DMS 273 (cell line): Measurements from ENCODE around the gene ZNF91.
"Not testable (repeated sequence)": the region's sequence is repeated elsewhere in the genome, so short reads cannot be mapped to it uniquely, and the experiment has no call there.

Experiments
- DNase-seq: peaks from one replicate; lab custom pipeline; 2025; ENCODE audit not compliant: unreplicated experiment; lab: John Stamatoyannopoulos, UW

ZNF91 gene

DNA sequence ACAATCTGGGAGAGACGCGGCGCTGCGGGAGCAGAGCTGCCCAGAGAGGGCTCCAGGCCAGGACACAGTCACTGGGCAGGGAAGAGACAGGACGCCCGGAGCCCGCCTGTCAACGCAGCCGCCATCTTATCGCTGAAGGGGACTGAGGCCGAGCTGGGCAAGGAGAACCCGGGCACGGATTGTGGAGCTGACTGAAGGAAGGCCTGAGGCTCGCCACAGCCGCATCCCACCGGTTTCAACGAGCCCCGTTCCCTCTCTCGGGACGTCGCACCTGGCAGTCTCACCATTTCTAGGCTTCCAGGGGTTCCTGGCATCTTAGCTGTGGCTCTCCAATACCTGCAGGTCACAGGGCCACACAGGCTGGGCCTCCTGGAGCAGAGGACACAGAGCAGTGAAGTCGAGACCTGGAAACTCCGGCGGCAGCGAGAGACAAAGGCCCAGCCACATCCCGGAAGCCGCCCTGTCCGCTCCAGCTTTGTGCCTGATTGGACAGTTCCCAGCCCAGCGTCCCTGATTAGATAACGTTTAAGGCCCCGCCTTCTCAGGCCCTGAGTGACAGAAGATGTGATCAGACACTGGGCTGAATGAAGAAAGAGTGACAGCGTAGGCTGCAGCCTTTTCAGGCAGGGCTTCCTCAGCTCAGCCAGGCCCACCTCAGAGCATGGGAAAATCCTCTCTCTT lies at the start of gene ZNF91:
TSS of gene ZNF91 (minus strand) at position 431 of the 681 bp plus-strand sequence. CDS start at position 314, 117 bp downstream.
- peak; percentile 99 for DNase-seq

DNA sequence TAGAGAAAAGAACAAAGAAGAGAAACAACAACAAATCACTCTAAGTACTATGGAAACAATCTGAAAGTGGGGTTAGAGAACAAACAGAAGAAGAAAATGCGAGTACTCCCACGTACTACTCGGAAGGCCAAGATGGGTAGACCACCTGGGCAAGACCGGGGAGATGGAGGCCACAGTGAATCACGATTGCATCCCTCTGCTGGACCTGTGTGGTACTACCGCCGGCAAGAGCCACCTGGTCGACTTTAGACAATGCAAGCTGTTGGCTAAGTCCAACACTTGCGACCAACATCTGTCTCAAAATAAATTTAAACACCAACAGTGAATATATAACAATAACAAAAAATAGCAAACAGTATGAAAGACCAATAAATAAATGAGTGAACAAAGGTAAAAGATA lies 45.5 kb upstream of the ZNF91 start:
- DNase-seq: peak; percentile 63

DNA sequence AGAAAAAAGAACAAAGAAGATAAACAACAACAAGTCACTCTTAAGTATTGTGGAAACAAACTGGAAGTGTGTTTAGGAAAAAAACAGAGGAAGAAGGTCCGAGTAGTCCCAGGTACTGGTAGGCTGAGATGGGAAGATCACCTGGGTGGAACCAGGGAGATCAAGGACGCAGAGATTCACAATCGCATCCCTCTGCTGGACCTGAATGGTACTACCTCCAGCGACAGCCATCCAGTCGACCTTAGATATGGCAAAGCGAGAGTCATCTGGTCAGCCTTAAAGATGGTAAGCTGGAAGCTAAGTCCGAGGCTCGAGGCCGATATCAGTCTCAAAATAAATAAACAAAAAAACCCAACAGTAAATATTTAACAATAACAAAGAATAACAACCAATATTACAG lies 44.9 kb upstream of the ZNF91 start:
- peak; percentile 35 for DNase-seq

DNA sequence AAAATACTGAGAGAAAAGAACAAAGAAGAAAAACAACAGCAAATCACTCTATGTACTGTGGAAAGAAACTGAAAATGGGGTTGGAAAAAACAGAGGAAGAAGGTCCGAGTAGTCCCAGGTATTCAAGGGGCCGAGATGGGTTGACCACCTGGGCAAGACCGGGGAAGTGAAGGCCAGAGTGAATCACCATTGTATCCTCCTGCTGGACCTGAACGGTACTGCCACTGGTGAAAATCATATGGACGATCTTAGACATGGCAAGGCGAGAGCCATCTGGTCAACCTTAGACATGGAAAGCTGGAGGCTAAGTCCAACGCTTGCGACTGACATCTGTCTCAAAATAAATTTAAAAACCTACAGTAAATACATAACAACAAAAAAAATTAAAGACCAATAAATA lies 44.4 kb upstream of the ZNF91 start:
- peak; percentile 40 for DNase-seq

DNA sequence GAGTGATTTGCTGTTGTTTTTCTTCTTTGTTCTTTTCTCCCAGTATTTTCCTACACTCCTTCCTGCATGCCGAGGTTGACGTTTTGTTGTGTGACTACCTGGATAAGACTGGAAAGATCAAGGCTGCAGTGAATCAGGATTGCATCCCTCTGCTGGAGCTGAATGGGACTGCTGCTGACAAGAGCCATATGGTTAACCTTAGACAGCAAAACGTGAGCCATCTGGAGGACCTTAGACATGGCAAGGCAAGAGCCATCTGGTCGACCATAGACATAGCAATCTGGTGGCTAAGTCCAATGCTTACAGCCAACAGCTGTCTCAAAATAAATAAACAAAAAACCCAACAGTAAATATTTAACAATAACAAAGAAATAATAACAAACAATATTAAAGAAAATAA lies 42.6 kb upstream of the ZNF91 start:
- DNase-seq: peak; percentile 94

DNA sequence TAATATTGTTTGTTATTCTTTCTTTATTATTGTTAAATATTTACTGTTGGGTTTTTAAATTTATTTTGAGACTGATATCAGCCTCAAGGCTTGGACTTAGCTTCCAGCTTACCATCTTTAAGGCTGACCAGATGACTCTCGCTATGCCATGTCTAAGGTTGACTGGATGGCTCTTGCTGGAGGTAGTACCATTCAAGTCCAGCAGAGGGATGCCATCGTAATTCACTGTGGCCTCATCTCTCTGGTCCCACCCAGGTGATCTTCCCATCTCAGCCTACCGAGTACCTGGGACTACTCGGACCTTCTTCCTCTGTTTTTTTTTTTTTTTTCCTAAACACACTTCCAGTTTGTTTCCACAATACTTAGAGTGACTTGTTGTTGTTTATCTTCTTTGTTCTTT lies 41.7 kb upstream of the ZNF91 start:
- no peak for DNase-seq

DNA sequence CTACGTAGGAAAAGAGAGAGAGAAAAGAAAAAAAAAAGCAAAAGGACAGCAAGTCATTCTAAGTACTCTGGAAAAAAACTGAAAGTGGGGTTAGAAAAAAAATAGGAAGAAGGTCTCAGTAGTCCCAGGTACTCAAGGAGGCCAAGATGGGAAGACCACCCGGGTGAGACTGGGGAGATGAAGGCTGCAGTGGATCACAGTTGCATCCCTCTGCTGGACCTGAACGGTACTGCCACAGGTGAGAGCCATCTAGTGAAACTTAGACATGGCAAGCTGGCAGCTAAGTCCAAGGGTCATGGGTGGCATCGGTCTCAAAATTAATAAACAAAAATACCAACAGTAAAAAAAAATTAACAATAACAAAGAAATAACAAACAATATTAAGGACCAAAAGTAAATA lies 41.0 kb upstream of the ZNF91 start:
- peak; percentile 55 for DNase-seq

DNA sequence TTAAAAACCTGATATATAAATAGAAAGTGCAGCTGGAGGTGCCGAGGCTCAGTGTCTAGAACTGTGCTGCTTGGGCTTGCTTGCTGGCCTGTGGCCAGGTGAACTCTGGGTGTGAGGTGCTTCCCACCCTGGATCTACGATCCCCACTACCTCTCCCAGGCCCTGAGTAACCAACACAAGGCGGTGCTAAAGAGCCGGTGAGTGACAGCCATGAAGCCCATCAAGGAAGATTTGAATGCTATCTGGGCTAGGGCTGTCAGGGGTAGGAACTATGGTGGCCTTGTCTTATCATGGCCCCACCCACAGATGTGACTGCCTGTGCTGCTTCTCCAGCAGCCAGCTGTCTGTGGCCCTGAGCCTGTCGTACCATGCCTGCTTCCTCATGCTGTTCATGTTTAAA lies 25.6 kb upstream of the ZNF91 start:
- no peak for DNase-seq

DNA sequence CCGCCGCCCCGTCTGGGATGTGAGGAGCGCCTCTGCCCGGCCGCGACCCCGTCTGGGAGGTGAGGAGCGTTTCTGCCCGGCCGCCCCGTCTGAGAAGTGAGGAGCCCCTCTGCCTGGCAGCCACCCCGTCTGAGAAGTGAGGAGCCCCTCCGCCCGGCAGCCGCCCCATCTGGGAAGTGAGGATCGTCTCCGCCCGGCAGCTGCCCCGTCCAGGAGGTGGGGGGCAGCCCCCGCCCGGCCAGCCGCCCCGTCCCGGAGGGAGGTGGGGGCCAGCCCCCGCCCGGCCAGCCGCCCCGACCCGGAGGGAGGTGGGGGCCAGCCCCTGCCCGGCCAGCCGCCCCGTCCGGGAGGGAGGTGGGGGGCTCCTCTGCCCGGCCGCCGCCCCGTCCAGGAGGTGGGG lies 24.0 kb upstream of the ZNF91 start:
- not testable (repeated sequence) for DNase-seq

DNA sequence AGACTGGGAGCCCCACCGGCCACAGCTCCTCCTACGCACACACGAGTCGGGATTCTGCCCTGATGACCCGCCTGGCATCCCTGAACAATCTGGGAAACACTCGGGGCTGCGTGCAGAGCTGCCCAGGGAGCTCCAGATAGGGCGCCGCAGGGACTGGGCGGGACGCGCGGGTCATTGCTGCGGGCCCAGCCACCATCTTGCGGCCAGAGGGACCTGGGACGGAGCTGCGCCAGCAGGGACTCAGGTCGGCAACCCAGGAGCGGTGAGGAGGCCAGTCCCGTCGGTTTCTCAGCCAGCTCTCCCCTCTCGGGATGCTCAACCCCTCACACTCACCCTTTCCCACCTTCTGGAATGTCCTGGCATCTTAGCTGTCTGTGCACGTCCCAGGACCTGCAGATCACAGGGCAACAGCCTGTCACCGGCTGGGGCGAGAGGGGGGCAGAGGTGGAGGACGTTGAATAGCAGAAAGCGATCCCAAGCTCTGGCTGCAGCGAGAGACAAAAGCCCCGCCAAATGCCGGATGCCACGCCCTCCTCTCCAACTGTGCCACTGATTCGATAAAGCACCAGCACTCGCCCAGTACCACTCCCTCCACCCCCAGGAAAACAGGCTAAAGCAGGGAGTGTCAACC lies 20.4 kb upstream of the ZNF91 start:
- peak; percentile 76 for DNase-seq

DNA sequence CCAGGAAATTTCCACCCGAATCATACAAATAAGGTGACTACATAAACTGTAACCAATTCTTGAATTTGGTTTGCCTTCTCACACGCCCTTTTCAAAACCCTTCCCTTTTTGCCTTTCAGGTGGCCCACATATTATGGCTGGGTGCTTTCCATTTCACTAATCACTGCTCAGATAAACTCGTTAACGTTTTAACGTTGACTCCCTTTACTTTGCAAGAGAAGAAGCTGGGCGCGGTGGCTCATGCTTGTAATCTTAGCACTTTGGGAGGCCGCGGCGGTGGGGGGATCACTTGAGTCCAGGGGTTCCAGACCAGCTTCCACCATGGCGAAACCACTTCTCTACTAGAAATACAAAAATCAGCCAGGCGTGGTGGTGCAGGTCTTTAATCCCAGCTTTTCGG lies 19.8 kb upstream of the ZNF91 start:
- no peak for DNase-seq

DNA sequence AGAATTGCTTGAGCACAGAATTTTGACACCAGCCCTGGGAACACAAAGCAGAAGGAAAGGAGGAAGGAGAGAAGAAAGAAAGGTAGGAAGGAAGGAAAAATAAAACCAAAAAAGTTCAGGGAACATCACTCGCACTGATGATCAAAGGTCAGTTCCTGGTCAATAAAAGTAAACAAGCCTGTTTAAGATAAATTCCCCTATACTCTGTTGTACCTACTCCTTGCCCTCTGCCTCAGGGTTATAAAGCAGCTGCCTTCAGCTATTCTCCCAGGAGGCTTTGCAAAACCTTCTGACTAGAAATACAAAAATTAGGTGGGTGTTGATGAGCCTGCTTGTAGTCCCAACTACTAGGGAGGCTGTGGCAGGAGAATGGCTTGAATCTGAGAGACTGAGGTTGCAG lies 14.9 kb upstream of the ZNF91 start:
- no peak for DNase-seq

DNA sequence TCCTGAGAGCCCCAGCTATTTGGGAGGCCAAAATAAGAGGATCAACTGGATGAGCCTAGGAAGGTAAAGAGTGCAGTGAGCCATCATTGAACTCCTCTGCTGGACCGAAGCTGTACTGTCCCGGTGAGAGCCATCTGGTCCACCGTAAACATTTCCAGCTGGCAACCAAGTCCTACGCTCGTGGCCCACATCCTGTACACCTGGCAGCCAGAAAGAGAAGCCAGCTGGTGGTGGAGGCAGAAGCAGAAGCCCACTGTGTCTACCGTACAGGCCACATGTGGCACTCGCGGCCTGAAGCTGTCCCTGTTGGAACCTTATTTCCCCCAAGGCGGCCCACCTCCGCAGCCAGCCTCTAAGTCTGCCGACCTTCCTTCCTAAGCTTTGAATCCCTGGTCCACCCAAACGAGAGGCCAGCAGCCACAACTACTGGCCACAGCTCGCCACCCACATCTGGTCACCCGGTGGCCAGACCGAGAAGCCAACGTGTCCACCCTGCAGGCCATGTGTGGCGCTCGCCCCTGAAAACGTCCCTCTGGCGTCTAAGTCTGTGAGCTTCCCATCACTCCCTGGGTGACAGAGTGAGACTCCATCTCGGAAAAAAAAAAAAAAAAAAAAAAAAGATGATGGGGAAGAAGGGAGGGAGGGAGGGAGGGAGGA lies 14.2 kb upstream of the ZNF91 start:
- peak; percentile 92 for DNase-seq

DNA sequence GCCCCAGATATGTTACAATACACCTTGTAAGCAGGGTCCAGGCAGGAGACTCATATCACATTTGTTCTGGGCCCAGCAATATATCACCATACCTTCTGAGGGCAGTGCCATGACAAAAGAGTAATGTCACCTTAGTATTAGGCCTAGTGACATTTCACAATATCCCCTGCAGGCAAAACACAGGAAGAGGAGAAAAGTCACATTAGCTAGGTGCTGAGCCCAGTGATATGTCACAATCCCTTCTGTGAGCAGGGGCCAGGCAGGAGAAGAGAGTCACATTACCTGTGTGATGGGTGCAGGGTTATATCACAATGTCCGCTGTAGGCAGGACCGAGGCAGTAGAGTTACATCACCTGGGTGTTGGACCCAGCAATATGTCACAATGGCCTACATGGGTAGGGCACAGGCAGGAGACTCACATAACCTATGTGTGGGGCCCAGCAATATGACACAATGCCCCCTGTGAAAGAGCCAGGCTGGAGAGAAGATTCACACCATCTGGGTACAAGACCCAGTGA lies 12.4 kb upstream of the ZNF91 start:
- no peak for DNase-seq

DNA sequence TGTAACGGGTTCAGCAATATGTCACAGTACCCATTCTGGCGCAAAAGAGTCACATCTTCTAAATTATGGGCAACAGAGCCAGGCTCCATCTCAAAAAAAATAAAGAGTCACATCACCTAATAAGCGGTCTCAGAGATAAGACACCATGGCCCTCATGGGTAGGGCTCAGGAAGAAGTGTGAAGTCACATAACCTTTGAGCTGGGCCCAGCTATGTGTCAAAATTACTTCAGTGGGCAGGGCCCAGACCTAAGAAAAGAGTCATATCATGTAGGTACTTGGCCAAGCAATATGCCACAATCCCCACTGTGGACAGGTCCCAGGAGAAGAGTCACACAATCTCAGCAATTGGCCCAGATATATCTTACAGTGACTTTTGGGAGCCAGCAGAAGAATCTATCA lies 11.4 kb upstream of the ZNF91 start:
- DNase-seq: no peak

DNA sequence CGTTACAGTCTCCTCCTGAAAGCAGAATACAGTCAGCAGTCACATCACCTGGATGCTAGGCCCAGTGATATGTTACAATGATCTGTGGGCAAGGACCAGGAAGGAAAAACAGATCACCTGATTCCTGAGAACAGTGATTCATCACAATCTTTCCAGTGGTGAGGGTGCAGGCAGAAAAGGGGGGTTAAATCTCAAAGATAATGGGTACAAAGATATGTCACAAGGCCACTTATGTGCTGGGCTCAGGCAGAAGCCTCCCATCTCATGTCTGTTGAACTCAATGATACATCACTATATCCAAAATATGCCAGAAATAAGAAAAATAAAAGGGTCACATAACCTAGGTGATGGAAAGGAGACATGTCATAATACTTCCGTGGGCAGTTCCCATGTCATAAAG lies 10.8 kb upstream of the ZNF91 start:
- no peak for DNase-seq

DNA sequence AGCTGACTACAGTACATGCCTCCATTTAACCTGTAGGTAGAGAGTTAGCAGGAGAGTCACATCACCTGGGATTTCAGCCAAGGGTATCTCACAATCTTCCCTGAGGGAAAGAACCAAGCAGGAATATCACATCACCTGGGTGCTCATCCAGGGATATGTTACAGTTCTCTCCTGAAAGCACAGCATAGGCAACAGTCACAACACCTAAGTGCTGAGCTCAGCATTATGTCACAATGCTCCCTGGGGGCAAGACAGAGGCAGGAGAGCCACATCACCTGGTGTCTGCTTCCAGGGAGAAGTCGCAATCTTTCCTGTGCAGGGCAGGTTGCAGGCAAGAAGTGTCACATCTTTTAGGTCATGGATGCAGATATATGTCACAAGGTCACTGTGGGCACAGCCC lies 9.4 kb upstream of the ZNF91 start:
- DNase-seq: no peak

DNA sequence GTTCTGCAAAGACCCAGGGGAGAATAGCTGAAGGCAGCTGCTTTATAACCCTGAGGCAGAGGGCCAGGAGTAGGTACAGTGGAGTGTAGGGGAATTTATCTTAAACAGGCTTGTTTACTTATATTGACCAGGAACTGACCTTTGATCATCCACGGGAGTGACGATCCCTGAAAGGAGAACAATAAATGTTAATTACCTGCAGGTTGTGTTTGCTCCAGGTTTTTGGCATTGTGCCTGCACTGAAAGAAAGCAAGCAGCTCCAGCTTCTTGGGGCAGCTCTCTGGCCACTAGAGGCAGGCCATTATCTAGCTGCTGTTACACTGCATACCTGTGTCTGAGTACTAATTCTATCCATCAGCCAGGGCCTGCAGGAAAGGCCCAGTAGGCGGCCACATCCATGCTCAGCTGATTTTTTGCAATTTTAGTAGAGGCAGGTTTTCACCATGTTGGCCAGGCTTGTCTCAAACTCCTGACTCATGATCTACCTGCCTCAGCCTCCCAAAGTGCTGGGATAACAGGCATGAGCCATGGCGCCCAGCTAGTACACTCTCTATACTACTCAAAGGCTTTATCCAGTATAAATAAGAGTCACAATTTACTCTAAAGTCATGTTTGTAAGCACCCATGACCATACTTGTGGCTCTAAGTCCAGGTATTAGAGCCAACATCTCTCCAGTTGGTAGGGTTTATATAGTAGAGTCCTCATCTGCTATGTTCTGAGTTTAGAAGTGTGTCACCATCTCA lies 8.5 kb upstream of the ZNF91 start:
- DNase-seq: peak; percentile 7

DNA sequence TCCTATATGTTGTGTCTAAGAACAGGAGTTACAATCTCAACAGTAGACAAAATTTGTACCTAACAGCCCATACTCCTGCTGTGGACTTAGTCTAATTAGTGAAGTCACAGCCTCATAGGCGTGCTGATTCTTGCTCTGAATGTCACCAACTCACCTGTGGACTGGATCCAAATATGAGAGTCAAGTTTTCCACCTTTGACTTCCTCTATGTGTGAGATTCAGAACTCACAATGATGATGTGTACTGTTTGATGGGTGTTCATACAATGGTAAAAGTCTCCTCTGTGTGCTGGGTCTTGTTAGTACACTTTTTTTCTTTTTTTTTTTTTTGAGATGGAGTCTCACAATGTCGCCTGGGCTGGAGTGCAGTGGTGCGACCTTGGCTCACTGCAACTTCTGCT lies 7.8 kb upstream of the ZNF91 start:
- no peak for DNase-seq

DNA sequence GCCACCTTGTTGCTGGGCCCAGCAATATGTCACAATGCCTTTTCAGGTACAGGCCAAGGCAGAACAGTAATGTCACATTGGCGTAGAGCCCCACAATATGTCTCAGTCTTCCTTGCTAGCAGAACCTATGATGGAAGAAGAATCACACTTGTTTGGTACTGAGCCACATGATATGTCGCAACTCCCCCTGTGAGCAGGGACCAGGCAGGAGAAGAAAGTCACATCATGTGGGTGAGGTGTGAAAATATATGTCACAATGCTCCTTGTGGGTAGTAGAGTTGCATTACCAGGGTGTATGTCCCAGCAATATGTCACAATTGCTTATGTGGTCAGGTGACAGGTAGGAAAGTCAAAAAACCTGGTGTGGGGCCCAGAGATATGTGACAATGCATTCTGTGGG lies 7.1 kb upstream of the ZNF91 start:
- no peak for DNase-seq

DNA sequence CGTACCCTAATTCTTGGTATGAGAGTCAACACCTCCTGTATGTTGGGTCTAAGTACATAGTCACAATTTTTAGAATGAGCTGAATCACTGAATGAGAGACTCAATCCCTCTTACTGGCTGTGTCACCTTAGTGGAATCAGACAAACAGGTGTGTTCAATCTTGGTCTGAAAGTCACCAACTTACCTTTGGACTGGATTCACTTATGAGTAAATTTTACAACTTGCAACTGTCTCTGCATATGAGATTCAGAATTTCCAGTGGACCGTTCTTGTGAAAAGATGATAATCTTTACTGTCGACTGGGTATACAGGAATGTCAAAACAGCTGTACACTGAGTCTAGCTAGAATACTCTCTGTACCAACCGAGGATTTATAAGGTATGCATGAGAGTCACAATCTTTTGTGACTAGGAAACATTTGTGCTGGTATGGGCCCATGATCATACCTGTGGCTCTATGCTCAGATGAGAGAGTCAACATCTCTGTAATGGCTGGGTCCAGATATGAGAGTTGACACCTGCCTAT lies 5.9 kb upstream of the ZNF91 start:
- DNase-seq: no peak
